ENCODE measurements around the gene B4GALNT3.

The B4GALNT3 gene

DNA sequence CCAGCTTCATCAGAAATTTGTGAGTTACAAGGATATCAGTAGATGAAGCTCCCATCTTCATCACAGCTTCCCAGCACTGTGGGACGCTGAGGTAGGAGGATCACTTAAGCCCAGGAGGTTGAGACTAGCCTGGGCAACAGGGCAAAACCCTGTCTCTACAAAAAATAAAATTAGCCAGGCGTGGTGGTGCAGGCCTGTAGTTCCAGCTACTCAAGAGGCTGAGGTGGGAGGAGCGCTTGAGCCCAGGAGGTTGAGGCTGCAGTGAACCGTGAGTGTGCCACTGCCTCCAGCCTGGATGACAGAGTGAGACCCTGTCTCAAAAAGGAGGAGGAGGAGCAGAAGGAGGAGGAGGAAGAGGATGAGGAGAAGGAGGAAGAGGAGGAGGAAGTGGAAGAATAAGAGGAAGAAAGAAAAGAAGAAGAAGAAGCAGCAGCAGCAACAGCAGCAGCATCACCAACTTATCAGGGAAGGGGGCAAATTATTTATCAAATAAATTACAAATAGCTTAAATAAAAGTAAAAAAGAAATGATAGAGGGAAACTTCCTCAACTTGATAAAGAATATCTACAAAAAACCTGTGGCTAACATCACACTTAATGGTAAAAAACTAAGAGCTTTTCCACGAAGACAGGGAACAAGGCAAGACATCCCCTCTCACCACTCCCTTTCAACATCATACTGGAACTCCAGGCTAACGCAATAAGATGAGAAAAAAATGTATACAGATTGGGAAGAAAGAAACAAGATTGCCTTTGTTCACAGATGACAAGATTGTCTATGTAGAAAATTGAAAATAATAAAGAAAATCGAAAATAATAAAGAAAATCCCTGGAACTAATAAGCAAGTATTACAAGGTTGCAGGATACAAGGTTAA lies 133.9 kb downstream of the B4GALNT3 start:
- no peak for DNase-seq (ENCODE audit: low read depth)

DNA sequence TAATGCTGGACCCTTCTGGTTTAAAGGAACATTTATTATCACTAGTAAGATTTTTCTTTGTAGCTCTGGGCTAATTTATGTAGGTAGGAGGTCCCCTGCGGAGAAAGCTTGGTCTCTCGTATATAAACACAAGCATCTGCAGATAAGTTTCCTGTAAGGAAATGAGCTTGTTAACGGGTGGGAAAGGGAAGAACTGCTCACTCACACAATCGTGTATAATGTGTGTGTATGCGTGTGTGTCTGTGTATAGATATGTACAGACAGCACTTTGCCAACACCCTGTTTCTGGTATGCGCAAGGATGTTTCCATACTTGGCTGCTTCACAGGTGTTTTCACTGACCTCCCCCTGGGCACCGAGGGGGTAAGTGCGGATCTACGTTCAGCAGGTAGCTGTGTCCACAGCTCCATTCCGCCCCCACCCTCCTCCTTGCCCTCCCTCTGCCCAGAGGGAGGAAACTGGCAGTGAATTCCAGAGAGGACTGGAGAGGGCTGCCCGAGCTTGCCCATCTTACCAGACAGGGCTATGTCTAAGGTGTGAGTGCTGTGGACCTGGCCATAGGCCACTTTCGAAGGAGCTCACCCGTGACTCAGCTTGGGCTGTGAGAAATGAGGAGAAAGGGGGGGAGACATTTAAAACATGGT lies 138.3 kb downstream of the B4GALNT3 start:
- DNase-seq (ENCODE audit: low read depth): no peak

DNA sequence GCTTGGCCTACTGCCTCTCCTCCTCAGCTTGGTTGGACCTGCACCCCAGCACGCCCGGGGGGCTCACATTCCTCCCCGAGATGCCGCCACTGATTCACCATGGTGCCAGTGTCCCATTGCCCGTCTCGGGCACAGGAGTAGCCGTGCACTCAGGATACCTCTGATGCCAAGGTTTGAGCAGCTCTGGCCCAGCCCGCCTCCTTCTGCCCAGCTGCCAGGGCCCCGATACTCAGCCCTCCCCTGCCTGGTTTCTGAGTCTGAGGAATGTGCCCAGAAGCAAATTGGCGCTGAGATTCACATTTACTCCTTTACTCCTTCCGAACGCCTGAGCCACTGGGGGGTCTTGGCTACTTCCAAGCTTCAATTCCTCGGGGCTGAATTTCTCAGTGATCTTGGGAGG lies 140.0 kb downstream of the B4GALNT3 start:
- DNase-seq (ENCODE audit: low read depth): no peak

DNA sequence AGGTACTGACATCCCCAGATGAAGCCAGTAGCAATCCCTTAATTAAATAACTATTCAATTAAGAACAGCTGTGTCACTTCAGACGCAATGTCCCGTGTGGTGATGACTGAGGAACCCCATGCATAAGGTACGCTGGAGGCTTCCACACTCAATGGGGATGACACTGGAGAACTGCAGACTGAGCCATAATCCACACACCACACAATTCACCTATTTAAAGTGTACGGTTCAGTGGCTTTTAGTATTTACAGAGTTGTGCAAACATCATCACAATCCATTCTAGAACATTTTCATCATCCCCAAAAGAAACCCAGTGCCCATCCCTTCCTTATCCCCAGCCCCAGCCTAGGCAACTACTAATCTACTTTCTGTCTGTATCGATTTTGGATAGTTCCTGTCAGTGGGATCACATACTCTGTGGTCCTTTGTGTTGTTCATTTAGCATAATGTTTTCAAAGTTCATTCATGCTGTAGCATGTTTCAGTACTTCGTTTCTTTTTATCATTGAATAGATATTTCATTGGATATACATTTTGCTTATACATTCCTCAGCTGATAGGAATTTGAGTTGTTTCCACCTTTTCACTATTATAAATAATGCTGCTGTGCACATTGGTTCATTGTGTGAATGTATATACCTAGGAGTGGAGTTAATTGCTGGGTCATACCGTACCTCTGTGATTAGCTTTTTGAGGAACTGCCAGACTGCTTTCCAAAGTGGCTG lies 142.4 kb downstream of the B4GALNT3 start:
- no peak for DNase-seq (ENCODE audit: low read depth)

DNA sequence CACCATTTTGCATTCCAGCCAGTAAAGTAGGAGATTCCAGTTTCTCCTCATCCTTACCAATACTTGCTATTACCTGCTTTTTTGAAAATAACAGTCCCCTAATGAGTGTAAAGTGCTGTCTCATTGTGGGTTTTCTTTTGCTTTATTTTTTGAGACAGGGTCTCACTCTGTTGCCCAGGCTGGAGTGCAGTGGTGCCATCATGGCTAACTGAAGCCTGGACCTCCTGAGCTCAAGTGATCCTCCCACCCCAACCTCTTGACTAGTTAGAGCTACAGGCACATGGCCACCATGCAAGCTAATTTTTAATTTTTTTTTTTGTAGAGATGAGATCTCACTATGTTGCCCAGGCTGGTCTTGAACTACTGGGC lies 142.9 kb downstream of the B4GALNT3 start:
- DNase-seq (ENCODE audit: low read depth): no peak

DNA sequence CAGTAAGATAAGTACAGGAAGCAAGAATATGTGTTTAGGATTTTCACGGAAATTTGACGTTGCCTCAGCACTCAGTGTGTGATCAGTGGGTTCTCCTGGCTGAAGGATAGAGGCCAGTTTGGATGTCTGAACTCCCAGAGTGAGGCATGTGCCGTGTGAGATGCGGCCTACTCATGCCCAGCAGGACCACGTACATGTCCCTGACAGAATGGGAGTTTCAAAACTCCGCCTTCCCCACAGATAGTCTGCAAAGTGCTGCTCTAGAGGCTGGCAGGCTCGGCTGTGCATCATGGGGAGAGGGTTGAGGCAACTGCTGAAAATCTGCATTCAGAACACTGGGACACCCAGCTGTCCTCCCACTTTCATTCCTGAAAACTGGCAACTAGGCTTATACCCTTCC lies 145.2 kb downstream of the B4GALNT3 start:
- no peak for DNase-seq (ENCODE audit: low read depth)

DNA sequence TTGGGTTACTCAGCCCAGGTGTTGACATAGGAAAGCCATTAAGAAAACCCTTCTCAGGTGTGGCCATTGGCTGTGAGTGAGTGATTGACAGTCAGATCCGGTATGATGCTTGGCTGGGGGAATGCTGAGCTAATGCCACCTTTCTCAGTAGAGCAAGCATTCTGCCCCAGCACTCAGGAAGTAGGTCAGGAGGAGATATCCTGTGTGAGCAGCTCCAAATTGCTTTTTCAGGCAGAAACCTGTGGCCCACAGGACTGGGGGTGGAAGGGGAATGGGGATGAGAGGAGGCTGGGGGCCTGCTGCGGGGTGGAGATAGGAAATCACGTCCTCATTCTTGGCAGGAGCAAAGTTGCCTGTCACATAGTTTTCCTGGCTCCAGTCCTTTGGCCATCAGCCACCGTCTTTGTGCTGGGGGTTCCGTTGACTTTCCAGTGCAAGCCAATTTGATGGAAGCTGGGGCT lies 147.8 kb downstream of the B4GALNT3 start:
- no peak for DNase-seq (ENCODE audit: low read depth)

DNA sequence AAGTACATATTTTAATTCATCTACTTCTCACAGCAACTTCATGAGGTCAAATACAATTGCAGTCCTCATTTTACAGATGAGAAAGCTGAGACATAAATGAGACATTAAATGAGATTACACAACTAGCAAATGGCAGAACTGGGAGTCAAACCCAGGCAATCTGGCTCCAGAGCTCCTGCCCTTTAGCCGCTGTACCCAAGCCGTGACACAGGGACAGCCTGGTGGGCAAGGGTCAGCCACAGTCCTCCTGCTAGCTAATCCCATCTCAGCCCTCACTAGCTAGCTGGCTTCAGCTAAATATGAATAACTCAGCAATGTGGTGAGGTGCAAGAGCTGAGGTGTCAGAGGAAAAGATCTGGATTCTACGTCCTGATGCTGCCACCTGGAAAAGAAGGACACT lies 148.7 kb downstream of the B4GALNT3 start:
- DNase-seq (ENCODE audit: low read depth): no peak

DNA sequence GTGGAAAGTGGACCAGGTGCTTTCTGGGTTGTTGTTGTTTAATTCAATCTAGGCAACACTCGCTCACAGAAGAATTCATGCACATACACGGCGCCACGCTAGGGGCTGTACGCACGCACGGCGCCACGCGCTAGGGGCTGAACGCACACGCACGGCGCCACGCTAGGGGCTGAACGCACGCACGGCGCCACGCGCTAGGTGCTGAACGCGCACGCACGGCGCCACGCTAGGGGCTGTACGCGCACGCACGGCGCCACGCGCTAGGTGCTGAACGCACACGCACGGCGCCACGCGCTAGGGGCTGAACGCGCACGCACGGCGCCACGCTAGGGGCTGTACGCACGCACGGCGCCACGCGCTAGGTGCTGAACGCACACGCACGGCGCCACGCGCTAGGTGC lies 149.2 kb downstream of the B4GALNT3 start:
- DNase-seq (ENCODE audit: low read depth): no peak

DNA sequence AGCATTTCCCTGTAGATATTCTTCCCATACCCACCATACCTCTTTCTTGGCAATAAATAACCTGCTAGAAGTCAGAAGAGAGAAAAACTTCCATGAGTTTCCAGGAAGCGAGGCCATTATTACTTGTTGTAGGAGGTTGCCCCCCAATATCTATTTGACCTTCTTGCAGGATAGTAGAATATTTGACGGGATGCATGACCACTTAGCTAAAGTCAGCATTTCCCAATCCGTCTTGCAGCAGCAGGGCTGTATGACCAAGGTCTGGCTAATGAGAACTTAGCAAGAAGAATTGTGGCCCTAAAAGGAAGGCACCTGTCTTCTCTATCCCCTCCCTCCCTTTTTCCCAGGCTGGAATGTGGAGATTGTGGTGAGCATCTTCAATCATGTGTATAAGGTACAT lies 152.0 kb downstream of the B4GALNT3 start:
- no peak for DNase-seq (ENCODE audit: low read depth)

DNA sequence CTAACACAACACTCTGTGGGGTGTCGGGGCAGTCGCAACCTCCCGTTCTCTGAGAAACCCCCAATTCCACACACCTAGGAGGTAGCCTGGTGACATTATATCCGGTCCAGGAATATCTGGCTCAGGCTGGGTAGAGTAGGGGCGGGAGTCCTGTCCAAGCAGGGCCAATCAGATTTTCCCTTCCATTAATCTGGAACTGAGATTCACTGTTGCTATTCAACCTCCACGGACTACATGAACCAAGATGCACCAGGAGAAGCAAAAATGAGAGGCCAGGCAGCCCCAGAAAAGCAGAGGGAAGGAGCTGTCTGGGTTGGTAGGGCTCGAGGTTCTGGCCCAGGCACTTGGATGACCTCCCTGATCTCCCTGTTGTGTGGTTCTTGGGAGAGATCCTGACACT lies 152.6 kb downstream of the B4GALNT3 start:
- DNase-seq (ENCODE audit: low read depth): no peak

DNA sequence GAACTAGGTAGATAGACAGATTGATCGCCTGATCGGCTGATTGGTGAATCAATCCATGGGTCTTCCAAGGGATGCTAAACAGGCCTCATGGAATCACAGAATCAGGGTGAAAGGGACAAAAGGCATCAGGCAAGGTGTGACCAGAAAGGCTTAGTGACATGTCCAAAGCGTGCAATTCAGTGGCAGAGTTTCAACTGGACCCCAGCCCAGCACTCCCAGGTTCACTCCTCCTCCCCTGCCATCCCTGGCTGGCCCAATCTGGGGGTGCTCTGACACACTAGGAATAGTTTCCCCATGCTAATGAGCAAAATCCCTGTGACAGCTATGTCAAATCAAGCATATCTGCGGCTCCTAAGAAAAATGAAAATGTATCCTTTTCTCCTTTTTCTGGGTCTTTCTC lies 153.1 kb downstream of the B4GALNT3 start:
- DNase-seq (ENCODE audit: low read depth): no peak
